Activated gamma-delta T cell (primary cell): ENCODE measurements around the gene ALG9.
"Not testable (repeated sequence)": the region's sequence is repeated elsewhere in the genome, so short reads cannot be mapped to it uniquely, and the experiment has no call there.

Experiments used
- DNase-seq: peaks from one replicate; lab custom pipeline; 2025; lab: John Stamatoyannopoulos, UW
- total RNA-seq, 2 donors: gene quantifications; one replicate each; lab custom pipeline; 2026; lab: John Stamatoyannopoulos, UW

ALG9 gene
- total RNA-seq: 9.9 to 12.5 reads per million in 2 donors

- peak; percentile 52 for DNase-seq
Measured at GRCh38 chr11:111870886-111871692, at the start of gene ALG9. ALG9 (minus strand) TSS chr11:111871581; CDS start chr11:111871482, 99 bp downstream.

- DNase-seq: no peak
Measured at GRCh38 chr11:111920908-111921307, 49.5 kb upstream of the ALG9 start.

- no peak for DNase-seq
Measured at GRCh38 chr11:111918390-111919256, 47.2 kb upstream of the ALG9 start, which contains the start of gene C11orf52. C11orf52 (plus strand) TSS chr11:111918913; CDS start chr11:111918973, 60 bp downstream.

- DNase-seq: no peak
Measured at GRCh38 chr11:111917788-111918187, 46.4 kb upstream of the ALG9 start.

- DNase-seq: no peak
Measured at GRCh38 chr11:111917312-111917711, 45.9 kb upstream of the ALG9 start.

GRCh38 chr11:111916768-111917167 lies 45.4 kb upstream of the ALG9 start:
- DNase-seq: no peak

GRCh38 chr11:111913997-111914396 lies 42.6 kb upstream of the ALG9 start:
- no peak for DNase-seq

- DNase-seq: no peak
Measured at GRCh38 chr11:111913031-111913861, 41.9 kb upstream of the ALG9 start.

GRCh38 chr11:111912535-111912934 lies 41.2 kb upstream of the ALG9 start, which contains the start of gene HSPB2:
HSPB2 (plus strand) TSS chr11:111912734; CDS start chr11:111912830, 96 bp downstream.
- no peak for DNase-seq

- no peak for DNase-seq
Measured at GRCh38 chr11:111911563-111912401, 40.4 kb upstream of the ALG9 start, which contains the start of gene CRYAB. CRYAB (minus strand) TSS chr11:111911770; CDS start chr11:111911724, 46 bp downstream.

GRCh38 chr11:111910676-111911562 lies 39.5 kb upstream of the ALG9 start:
- DNase-seq: no peak

GRCh38 chr11:111909378-111909777 lies 38.0 kb upstream of the ALG9 start:
- DNase-seq: no peak

- DNase-seq: no peak
Measured at GRCh38 chr11:111908639-111909305, 37.4 kb upstream of the ALG9 start.

- DNase-seq: no peak
Measured at GRCh38 chr11:111906680-111907079, 35.3 kb upstream of the ALG9 start.

- no peak for DNase-seq
Measured at GRCh38 chr11:111905411-111905810, 34.0 kb upstream of the ALG9 start.

- DNase-seq: no peak
Measured at GRCh38 chr11:111886844-111887243, 15.5 kb upstream of the ALG9 start.

GRCh38 chr11:111886032-111886431 lies 14.7 kb upstream of the ALG9 start:
- no peak for DNase-seq

GRCh38 chr11:111885053-111885452 lies 13.7 kb upstream of the ALG9 start:
- DNase-seq: not testable (repeated sequence)

- DNase-seq: no peak
Measured at GRCh38 chr11:111882202-111882601, 10.8 kb upstream of the ALG9 start.
